DMS53 treated with DMSO at 0.1 percent for 48 hours (cell line): ENCODE data around the gene ANTXR1.
A peak's percentile ranks its signal among the peaks of the same experiment; 100 is the strongest.

Experiments used
- DNase-seq: peaks from one replicate; lab custom pipeline; 2025; ENCODE audit not compliant: unreplicated experiment; lab: John Stamatoyannopoulos, UW

The ANTXR1 gene

GRCh38 chr2:69001879-69002278 is 11.1 kb upstream of the ANTXR1 start:
- no peak for DNase-seq

GRCh38 chr2:69003731-69004130 is 9.2 kb upstream of the ANTXR1 start:
- no peak for DNase-seq

- DNase-seq, result no peak
Observed at GRCh38 chr2:69007169-69007568, 5.8 kb upstream of the ANTXR1 start.

GRCh38 chr2:69007603-69008002 is 5.4 kb upstream of the ANTXR1 start:
- DNase-seq, result no peak

GRCh38 chr2:69010437-69011194 is 2.4 kb upstream of the ANTXR1 start:
- no peak for DNase-seq

GRCh38 chr2:69011611-69012157 is 1.3 kb upstream of the ANTXR1 start:
- no peak for DNase-seq

GRCh38 chr2:69012310-69013141 is 453 bp upstream of the ANTXR1 start:
- DNase-seq, result peak; percentile 49

GRCh38 chr2:69013840-69014821 is 1.2 kb downstream of the ANTXR1 start:
- DNase-seq, result no peak

GRCh38 chr2:69017080-69017479 is 4.1 kb downstream of the ANTXR1 start:
- no peak for DNase-seq

- DNase-seq, result no peak
Observed at GRCh38 chr2:69017835-69018234, 4.9 kb downstream of the ANTXR1 start.

GRCh38 chr2:69018678-69019095 is 5.7 kb downstream of the ANTXR1 start:
- DNase-seq, result no peak

- DNase-seq, result no peak
Observed at GRCh38 chr2:69020496-69021426, 7.8 kb downstream of the ANTXR1 start.

- DNase-seq, result no peak
Observed at GRCh38 chr2:69021727-69022126, 8.7 kb downstream of the ANTXR1 start.

- DNase-seq, result no peak
Observed at GRCh38 chr2:69022548-69022947, 9.6 kb downstream of the ANTXR1 start.

GRCh38 chr2:69023236-69023635 is 10.3 kb downstream of the ANTXR1 start:
- DNase-seq, result no peak

GRCh38 chr2:69026026-69026425 is 13.0 kb downstream of the ANTXR1 start:
- DNase-seq, result peak; percentile 67

GRCh38 chr2:69026691-69027459 is 13.9 kb downstream of the ANTXR1 start:
- no peak for DNase-seq

- no peak for DNase-seq
Observed at GRCh38 chr2:69030800-69031428, 17.9 kb downstream of the ANTXR1 start.
